ENCODE results near the gene MLF1. TPM values are rescaled to one million over a fixed set of nuclear protein-coding genes. Genes with fewer than 3 reads are reported as not detected.

Gene MLF1
- total RNA-seq, 2 experiments from 2014 or later = 13.7 to 14.7 TPM

DNA sequence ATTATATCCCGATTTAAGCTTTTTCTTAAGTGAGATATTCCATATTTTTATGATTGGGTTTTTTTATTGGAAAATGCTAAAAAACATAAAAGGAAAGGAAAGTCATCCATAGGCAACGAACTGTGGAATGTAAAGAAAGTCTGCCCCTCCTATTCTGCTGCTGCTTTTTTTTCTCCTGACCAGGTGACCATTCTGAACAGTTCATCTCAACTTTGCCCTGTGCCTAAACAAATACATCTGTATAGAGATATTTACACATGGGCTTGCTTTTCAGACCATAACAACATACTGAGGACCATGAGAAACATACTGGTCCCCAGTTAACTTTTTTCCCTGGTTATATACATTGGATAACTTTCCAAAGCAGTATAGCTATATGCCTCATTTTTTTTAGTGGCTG is 18.9 kb upstream of the MLF1 start:
- peaks cover 5% of the 10 kb centered on the region for H3K9me3 Mint-ChIP-seq
- no peak overlapping the region for H3K4me3 Mint-ChIP-seq
- Histone ChIP-seq H3K36me3 (ENCODE audit: insufficient read depth, low read length) (no peaks in the 10 kb centered on the region), H3K27ac (ENCODE audit: low read depth in 1 of 2, low read length in 2 of 2) (no peak overlapping the region), H3K4me1 (ENCODE audit: insufficient read depth, low read length) (no peaks in the 10 kb centered on the region), H3K9me3 (ENCODE audit: control insufficient read depth in 1 of 2, insufficient read depth in 1 of 2, low read length in 2 of 2) (peaks cover 0 to 4% of the 10 kb centered on the region in 2 experiments), H3K4me3 (ENCODE audit: low read length) (no peak overlapping the region), H3K27me3 (ENCODE audit: control insufficient read depth in 1 of 2, insufficient read depth in 2 of 2, low read length in 2 of 2) (no peaks in the 10 kb centered on the region)
- no peak for DNase-seq
- intact Hi-C loops (cut with DNase I, micrococcal nuclease) = no loop called here
- peaks cover 13% of the 10 kb centered on the region for H3K27me3 Mint-ChIP-seq
- no peak for ATAC-seq (ENCODE audit: poor library complexity)
- TF ChIP-seq, protein P1, sequence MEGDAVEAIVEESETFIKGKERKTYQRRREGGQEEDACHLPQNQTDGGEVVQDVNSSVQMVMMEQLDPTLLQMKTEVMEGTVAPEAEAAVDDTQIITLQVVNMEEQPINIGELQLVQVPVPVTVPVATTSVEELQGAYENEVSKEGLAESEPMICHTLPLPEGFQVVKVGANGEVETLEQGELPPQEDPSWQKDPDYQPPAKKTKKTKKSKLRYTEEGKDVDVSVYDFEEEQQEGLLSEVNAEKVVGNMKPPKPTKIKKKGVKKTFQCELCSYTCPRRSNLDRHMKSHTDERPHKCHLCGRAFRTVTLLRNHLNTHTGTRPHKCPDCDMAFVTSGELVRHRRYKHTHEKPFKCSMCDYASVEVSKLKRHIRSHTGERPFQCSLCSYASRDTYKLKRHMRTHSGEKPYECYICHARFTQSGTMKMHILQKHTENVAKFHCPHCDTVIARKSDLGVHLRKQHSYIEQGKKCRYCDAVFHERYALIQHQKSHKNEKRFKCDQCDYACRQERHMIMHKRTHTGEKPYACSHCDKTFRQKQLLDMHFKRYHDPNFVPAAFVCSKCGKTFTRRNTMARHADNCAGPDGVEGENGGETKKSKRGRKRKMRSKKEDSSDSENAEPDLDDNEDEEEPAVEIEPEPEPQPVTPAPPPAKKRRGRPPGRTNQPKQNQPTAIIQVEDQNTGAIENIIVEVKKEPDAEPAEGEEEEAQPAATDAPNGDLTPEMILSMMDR (IDR thresholded peaks at IDR 0.05) = no peak
- peaks cover 13% of the 10 kb centered on the region for H3K36me3 Mint-ChIP-seq (ENCODE audit: low read depth)
- POLR2A ChIA-PET = no interaction called here
- H3K27ac Mint-ChIP-seq = no peak overlapping the region
- no peaks in the 10 kb centered on the region for H3K4me1 Mint-ChIP-seq (ENCODE audit: low read depth)
- CTCF ChIA-PET = no interaction called here

DNA sequence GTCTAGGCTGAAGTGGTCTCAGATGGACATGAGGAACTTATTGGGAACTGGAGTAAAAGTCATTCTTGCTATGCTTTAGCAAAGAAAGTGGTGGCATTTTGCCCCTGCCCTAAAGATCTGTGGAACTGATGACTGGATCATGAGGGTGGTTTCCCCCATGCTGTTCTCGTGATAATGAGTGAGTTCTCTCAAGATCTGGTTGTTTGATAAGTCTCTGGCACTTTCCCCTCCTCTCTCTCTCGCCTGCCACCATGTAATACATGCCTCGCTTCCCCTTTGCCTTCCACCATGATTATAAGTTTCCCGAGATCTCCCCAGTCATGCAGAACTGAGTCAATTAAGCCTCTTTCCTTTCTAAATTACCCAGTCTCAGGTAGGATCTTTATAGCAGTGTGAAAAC is 11.5 kb upstream of the MLF1 start:
- intact Hi-C loops (cut with DNase I, micrococcal nuclease) = no loop called here
- Mint-ChIP-seq H3K27ac (no peak overlapping the region), H3K36me3 (ENCODE audit: low read depth) (no peaks in the 10 kb centered on the region), H3K27me3 (peaks cover 35% of the 10 kb centered on the region), H3K9me3 (no peaks in the 10 kb centered on the region), H3K4me3 (no peak overlapping the region), H3K4me1 (ENCODE audit: low read depth) (no peaks in the 10 kb centered on the region)
- Histone ChIP-seq H3K9me3 (ENCODE audit: control insufficient read depth in 1 of 2, insufficient read depth in 1 of 2, low read length in 2 of 2) (no peaks in the 10 kb centered on the region), H3K36me3 (ENCODE audit: insufficient read depth, low read length) (no peaks in the 10 kb centered on the region), H3K27ac (ENCODE audit: low read depth in 1 of 2, low read length in 2 of 2) (no peak overlapping the region), H3K4me3 (ENCODE audit: low read length) (no peak overlapping the region), H3K4me1 (ENCODE audit: insufficient read depth, low read length) (no peaks in the 10 kb centered on the region), H3K27me3 (ENCODE audit: control insufficient read depth in 1 of 2, insufficient read depth in 2 of 2, low read length in 2 of 2) (no peaks in the 10 kb centered on the region)
- DNase-seq (no peak), ATAC-seq (ENCODE audit: poor library complexity) (no peak)
- CTCF ChIA-PET = no interaction called here
- TF ChIP-seq, protein P1 (IDR thresholded peaks at IDR 0.05) = no peak
- POLR2A ChIA-PET = no interaction called here

DNA sequence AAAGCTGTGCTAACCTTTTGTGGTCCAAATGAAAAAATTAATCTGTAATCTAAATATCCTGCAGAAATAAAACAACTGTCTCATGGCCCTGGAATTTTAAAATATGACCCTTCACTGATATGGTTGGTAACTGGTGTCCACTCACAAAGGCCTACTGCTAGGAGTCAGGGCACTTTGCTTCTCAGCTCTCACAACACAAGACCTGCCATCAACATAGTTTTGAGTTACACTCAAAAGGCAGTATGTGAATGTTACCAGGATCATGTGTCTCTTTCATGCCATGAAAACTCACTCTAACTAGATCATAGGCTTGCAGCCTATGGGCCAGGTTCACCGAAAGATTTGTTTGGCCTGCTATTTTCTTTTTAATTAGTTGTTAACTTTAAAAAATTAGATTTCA is 10.0 kb upstream of the MLF1 start:
- intact Hi-C loops (cut with DNase I, micrococcal nuclease) = no loop called here
- CTCF ChIA-PET = no interaction called here

More for the DNA sequence above, 10.0 kb upstream of the MLF1 start:
- POLR2A ChIA-PET = no interaction called here
- H3K4me3 Mint-ChIP-seq = no peak overlapping the region
- H3K4me1 ChIP-seq (ENCODE audit: insufficient read depth, low read length) = no peaks in the 10 kb centered on the region
- H3K9me3 Mint-ChIP-seq = peaks cover 3% of the 10 kb centered on the region
- TF ChIP-seq, protein P1 (IDR thresholded peaks at IDR 0.05) = no peak
- peaks cover 0 to 6% of the 10 kb centered on the region in 2 experiments for H3K9me3 ChIP-seq (ENCODE audit: control insufficient read depth in 1 of 2, insufficient read depth in 1 of 2, low read length in 2 of 2)
- H3K27me3 ChIP-seq (ENCODE audit: control insufficient read depth in 1 of 2, insufficient read depth in 2 of 2, low read length in 2 of 2) = no peaks in the 10 kb centered on the region
- peaks cover 33% of the 10 kb centered on the region for H3K27me3 Mint-ChIP-seq
- no peak overlapping the region for H3K27ac Mint-ChIP-seq
- no peaks in the 10 kb centered on the region for H3K4me1 Mint-ChIP-seq (ENCODE audit: low read depth)
- DNase-seq = no peak
- no peaks in the 10 kb centered on the region for H3K36me3 Mint-ChIP-seq (ENCODE audit: low read depth)
- H3K36me3 ChIP-seq (ENCODE audit: insufficient read depth, low read length) = no peaks in the 10 kb centered on the region
- ATAC-seq (ENCODE audit: poor library complexity) = no peak
- no peak overlapping the region for H3K27ac ChIP-seq (ENCODE audit: low read depth in 1 of 2, low read length in 2 of 2)
- H3K4me3 ChIP-seq (ENCODE audit: low read length) = no peak overlapping the region
